GM21360 (cell line): ENCODE results near the gene BCR.

Experiments
- ATAC-seq: cut with Tn5 transposase; IDR thresholded peaks from one replicate; pipeline ENCODE4 v1.9.1; 2021; ENCODE audit warnings: mild to moderate bottlenecking, moderate library complexity; ENCODE audit not compliant: unreplicated experiment

Gene BCR

GRCh38 chr22:23272834-23273233, 92.5 kb downstream of the BCR start:
- ATAC-seq = no peak

DNA sequence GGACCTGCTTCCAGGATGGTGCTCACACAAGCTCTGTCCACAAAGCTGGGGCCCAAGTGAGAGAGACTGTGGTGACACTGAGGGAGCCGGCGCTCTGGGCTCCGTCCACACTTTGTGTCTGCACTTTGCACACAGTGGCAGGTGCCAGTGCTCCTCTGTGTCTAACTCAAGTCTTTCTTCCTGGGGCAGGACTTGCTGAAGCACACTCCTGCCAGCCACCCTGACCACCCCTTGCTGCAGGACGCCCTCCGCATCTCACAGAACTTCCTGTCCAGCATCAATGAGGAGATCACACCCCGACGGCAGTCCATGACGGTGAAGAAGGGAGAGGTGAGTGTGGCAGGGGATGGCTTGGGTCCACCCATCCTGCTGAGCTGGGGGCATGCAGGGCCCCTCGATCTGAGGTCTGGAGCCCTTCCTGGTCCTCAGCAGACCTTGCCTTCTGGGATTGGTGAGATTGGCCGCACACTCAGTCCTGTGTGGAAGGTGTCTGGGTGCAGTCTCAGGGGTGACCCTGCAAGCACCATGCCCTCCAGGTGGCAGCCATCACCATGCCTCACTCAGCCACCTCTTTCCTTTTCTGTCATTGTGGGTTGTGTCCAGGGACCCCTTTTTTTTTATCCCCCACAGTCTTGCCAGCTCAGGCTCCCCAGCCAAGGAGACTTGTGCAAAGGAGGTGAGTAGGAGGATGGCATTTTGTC, 93.3 kb downstream of the BCR start:
- no peak for ATAC-seq

- ATAC-seq = no peak
Observed at GRCh38 chr22:23274146-23274526, 93.8 kb downstream of the BCR start.

DNA sequence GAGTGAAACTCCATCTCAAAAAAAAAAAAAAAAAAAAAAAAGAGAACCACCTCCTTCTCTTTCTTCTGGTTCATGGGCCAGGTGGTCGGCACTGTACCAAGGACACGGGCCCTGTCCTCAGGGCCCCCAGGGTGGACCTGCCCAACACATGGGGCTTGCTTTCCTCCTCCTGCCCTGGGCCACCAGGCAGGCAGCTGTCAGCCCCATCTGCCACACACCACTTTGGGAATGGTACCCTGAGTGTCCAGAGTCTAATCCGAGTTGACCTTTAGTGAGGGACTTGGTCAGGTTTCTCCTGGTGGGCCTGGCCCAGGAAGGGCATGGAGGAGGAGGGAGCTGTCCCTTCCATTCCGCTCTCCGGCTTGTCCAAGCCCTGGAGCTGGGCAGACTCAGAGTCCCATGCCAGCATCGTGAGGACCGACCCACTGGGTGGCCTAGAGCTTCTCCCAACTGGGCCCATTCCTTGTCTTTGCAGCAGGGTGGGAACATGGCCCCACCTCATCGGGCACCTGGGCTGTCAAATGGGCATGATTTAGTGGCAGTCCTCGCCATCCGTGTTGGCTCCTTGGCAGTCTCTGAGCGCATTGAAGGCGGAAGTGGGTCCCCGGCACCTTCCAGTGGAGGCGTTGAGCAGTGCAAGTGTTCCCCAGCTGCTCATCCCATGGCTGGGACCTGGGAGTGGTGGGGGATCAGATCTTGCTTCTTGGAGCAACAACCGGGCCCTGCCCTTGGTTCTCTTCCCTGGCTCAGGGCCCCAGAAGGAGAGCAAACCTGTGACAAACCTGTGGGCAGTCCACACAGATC, 94.8 kb downstream of the BCR start:
- ATAC-seq = no peak

DNA sequence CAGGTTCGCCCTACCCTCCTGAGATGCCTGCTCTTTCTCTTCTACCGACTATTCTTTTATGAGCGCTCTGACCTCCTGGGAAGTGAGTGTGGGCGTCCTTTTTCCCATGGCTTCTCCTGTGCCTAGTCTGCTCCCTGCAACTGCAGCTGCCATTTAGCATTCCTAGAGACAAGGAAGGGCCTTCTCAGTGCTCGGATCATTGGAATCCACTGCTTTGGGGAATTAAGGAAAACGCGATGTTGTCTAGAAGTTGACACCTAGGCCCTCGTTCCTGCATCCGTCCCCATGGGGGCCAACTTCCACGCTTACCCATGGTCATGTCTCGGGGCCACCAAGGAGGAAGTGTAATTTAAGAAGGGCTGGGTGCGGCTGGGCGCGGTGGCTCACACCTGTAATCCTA, 95.4 kb downstream of the BCR start:
- no peak for ATAC-seq

- ATAC-seq = no peak
Observed at GRCh38 chr22:23276656-23277582, 96.6 kb downstream of the BCR start.

DNA sequence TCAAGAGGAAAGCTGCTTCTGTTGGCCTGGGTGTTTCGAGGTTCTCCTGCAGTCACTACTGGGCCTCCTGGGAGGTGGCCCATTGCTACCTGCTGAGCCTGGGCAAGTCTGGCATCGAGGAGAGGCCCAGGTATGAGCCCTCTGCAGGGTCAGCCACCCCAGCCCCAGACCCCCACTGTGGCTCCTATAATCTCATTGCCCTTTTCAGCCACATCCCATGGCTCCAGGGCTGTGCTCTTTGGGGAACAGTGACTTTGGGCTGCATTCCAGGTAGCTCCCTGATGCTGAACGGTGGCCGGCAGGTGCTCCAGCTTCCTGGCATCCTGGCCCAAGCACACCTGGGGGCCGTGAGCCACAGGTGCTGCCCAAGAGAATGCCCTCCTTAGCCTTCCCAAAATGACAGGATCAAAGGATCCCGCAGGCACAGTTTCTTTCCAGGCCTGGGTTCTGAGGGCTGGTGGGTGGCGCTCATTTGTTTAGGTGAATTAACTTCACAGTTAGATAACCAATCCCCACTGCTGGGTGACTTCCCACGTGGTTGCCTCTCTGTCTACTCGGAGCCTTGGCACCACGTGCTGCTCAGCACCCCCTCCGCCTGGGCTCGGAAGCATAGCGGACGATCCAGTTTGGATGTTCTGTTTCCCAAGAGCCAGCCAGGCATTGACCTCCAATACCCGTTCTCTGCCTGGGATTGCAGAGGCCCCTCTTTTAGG, 97.4 kb downstream of the BCR start:
- no peak for ATAC-seq

DNA sequence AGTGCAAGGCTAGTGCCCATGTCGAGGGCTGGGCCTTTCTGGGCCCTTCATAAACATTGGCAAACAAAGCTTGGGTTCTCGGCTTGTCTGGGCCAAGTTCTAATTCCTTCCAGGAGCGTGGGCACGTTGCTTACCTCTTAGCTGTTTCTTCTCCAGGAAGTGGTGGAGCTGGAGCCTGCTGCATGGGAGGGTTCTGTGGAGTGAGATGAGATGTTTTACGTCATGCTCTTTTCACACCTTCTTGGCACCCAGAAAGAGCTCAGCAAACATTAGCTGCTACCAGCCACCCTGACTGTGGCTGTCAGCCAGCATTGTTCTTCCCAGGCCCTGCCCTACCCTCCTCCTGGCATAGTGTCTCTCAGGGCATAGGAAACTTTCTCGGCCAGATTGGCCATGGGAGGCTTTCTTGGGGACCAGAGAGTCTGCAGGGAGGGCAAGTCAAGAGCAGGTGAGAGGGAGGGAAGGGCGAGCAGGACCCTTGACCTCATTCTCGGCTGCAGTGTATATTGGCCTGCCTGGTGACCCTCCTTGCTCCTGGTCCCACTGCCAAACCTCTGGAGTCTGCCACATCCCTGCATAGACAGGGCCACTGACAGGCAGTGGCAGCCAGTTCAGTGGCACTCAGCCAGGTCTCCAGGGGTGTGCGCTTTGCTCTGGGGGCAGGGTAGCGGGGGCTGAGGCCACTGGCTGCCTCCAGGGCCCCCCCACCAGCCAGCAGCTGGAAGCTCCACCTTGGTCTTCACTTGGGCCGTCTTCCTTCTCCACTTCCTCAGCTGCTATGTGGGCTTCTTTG, 98.8 kb downstream of the BCR start:
- no peak for ATAC-seq

DNA sequence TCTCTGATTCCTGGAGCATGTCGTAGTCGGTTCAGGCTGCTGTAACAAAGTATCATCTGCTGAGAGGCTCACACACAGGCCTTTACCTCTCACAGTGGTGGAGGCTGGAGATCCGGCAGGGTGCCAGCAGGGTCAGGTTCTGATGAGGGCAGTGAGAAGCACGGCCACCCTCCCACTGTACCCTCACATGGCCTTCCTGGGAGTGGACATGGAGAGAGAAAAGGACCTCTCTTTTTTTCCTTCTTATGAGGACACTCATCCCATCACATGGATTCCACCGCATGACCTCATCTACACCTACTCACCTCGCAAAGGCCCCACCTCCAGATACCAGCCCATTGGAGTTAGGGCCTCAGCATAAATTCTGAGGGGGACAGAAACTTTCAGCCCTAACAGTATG, 99.5 kb downstream of the BCR start:
- ATAC-seq = no peak

DNA sequence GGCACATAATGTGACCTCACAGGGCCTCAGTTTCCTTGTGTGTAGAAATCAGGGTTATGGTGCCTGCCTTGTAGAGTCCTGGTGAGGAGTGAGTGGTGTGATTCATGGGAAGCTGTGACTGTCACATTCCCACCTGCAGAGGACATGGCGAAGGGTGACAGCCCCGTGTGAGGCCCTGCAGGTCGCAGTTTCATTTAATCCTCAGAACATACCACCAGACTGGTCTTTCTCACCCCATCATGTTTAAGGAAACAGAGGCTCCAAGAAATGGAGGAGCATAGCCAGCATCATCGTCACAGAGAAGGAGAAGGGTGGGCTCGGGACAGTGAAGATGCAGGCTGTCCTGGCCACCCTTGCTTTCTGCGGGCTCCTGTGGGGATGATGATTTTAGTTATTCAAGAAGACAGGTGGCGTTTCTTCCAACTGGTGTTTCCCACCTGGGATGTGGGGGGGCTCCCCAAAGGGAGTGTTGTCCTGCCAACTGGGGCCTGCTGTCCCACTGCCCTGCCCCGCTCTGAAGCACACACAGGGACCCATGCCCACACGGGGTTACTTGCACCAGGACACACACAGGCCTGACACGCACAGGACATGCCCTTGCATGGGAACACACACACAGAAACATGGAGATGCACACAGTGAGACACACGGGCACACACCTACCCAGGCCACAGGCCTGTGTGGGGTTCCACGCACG, 100.2 kb downstream of the BCR start:
- ATAC-seq = no peak

- no peak for ATAC-seq
Observed at GRCh38 chr22:23281053-23281405, 100.7 kb downstream of the BCR start.

GRCh38 chr22:23281406-23282088, 101.2 kb downstream of the BCR start:
- no peak for ATAC-seq

- no peak for ATAC-seq
Observed at GRCh38 chr22:23282089-23282501, 101.8 kb downstream of the BCR start.

- ATAC-seq = no peak
Observed at GRCh38 chr22:23282516-23282915, 102.2 kb downstream of the BCR start.

DNA sequence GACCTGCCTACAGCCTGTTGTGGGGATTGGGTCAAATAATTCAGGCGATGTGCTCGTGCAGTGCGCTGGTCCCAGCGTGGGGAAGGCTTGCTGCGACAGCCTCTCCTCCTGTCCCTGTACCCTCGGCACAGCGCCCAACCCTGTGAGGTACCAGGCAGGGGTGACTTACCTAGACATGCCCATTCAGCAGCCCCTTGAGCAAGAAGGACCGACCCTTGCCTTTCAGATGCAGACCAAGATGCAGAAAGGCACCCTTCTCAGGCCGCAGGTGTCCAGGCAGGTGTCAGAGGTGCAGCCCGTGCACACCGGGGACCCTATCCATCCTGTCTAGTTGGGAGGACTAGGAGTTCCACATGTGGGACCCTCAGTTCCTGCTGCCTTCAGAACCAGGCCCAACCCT, 102.7 kb downstream of the BCR start:
- no peak for ATAC-seq

DNA sequence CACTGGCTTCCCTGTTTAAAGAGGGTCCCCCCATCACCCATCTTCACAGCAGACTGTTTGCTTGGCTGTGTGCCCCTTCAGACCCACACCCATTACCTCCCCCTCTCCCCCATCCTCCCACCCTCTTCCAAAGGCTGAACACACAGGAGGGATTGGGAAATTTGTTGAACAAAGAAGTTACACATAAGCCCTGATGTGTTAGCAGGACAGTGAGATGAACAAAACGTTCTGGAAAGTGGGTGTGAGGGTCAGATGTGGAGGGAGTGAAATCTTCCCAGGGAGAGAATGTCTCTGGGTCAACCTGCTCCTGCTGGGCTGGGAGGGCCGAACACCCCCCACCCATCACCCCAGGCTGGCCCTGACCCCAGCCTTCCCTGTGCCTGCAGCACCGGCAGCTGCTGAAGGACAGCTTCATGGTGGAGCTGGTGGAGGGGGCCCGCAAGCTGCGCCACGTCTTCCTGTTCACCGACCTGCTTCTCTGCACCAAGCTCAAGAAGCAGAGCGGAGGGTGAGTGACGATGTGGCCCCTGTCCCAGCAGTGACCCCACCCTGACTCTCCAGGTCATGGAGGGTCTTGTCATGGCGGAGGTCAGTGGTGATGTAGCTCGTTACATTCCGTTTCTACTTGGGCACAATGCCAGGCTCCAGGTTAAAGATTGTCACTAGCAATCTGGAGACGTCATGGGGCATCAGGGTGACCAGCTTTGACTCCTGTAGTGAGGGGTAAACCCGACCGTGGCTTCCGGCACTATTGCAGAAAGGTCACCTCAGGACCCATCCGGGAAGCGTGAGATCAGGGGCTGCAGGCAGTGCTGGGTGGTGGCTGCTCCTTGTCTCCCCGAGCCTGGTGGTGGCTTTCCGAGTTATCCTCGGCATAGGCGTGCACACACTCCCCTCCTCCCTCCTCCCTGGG, 103.5 kb downstream of the BCR start:
- ATAC-seq = no peak

GRCh38 chr22:23284504-23285033, 104.3 kb downstream of the BCR start:
- no peak for ATAC-seq

DNA sequence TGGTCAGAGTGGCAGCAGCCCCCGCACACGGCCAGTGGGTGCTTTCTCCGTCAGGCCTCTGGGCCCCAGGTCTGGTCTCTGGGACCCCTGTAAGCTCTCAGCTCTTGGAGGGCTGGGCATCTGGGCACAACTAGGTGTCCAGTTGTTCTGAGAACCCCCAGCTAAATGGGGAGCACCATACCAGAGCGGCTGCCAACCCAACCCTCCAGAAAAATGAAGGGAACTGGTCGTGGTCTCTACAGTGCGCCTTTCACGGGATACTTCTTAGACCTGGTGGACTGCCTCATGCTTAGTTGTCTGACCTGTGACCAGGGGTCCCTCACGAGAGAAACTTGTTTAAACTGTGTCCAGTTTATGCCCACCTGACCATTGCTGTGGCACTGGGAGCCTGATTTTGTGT, 104.9 kb downstream of the BCR start:
- ATAC-seq = no peak
